Fibroblast of pulmonary artery (primary cell): ENCODE measurements around the gene EMP1.

Experiments used
- DNase-seq: peaks from one replicate; pipeline ENCODE4 v3.0.0-alpha.2; 2010; ENCODE audit warnings: low read depth
- H3K4me3 ChIP-seq: replicated peaks from 2 replicates; pipeline ENCODE4 v1.5.1; 2011; ENCODE audit warnings: low read depth, mild to moderate bottlenecking, control low read depth, low read length, moderate library complexity
- TF ChIP-seq, protein P1 (sequence below): IDR thresholded peaks from 2 replicates; pipeline ENCODE4 v1.5.1; 2011; ENCODE audit warnings: mild to moderate bottlenecking, control low read depth, low read length, inconsistent platforms; ENCODE audit errors: missing control alignments

The EMP1 gene

DNA sequence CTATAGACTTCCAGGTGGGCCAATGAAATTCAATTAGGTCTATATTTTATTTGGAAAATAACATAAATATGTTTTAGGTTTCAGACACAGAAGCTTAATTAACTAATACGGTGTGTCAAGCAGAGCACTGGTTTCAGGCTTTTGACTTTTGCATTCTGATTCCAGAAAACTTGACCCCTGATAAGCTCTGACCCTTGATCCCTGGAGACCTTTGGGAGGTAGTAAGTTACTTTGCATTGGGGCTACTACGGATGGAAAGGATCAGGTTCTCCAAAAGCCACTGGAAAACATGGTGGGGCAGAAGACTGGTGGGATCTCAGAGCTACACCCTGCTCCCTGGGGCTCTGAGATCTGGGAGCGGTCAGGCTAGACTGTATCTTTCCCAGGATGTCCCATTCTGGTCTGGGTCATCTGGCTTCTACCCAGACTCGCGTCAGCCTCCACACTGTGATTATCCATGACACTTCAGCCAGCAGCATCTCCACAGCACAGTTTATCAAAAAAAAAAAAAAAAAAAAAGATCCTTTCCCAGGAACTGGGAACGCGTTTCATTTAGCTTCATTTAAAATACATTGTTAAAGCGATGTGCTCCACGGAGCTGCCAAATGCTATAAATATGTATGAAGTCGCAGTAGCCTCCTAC lies 17.8 kb upstream of the EMP1 start:
- DNase-seq, result no peak
- no peak overlapping the region for H3K4me3 ChIP-seq
- TF ChIP-seq, protein P1, sequence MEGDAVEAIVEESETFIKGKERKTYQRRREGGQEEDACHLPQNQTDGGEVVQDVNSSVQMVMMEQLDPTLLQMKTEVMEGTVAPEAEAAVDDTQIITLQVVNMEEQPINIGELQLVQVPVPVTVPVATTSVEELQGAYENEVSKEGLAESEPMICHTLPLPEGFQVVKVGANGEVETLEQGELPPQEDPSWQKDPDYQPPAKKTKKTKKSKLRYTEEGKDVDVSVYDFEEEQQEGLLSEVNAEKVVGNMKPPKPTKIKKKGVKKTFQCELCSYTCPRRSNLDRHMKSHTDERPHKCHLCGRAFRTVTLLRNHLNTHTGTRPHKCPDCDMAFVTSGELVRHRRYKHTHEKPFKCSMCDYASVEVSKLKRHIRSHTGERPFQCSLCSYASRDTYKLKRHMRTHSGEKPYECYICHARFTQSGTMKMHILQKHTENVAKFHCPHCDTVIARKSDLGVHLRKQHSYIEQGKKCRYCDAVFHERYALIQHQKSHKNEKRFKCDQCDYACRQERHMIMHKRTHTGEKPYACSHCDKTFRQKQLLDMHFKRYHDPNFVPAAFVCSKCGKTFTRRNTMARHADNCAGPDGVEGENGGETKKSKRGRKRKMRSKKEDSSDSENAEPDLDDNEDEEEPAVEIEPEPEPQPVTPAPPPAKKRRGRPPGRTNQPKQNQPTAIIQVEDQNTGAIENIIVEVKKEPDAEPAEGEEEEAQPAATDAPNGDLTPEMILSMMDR, result no peak

DNA sequence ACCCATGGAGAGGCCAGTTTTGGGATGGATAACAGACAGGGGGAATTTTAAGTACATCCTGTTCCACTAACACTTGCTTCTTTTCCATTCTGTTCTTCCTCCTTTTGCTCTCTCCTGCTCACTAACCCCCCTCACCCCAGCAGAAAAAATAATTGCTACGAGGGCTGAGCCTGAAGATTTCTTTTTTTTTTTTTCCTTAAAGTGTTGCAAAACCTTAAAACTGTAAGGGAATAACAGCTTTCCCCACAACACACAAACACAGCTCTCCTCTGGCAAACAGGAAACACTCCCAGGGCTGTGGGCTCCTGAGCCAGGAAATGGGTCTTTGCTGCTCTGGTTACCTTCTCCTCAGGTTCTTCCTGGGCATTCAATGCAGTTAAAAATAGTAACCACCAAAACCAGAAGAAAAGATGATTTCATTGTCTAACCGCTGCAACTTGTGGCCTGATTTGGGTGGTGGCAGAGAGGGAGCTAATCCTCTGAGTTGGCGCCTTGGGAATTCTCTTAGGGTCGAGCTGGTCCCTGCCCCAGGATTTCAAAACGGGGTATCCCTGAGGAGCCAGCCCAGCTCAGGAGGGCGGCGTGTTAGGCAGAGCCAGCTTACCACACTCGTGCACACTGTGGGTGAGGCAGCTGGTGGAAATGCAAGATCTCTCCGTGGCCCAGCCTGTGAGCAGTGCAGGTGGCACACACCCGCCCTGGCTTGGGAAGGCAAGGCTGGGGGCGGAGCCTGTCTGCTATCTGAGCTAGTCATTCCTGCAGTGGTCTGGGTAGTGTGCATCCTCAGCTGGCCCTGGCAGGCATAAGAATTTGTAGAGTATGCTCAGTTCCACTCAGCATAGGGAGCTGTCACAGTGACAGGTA lies 17.1 kb upstream of the EMP1 start:
- TF ChIP-seq, protein P1, result no peak
- H3K4me3 ChIP-seq, result no peak overlapping the region
- DNase-seq, result peak; percentile 50

DNA sequence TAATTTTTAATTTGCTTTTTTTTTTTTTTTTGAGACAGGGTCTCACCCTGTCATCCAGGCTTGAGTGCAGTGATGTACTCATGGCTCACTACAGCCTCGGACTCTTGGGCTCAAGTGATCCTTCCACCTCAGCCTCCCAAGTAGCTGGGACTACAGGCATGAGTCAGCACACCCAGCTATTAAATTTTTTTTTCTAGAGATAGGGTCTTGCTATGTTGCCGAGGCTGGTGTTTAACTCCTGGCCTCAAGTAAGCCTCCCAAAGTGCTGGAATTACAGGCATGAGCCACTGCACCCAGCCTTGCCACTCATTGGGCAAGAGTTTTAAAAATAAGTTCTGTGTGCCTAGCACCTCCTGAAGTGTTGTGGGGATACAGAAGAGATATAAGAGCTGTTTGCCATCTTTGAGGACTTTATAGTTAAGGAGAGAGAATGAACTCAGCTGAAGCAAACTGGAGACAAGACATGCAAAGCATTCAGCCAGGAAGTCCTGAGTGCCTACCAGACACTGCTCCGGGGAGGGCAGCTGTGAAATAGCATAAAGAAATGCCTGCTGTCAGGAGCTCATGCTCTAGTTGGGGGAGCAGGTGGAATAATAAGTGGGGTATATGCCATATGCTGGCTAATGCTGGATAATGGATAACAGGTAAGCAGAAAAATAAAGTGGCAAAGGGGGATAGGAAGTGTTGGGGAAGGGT lies 15.0 kb upstream of the EMP1 start:
- DNase-seq, result no peak

DNA sequence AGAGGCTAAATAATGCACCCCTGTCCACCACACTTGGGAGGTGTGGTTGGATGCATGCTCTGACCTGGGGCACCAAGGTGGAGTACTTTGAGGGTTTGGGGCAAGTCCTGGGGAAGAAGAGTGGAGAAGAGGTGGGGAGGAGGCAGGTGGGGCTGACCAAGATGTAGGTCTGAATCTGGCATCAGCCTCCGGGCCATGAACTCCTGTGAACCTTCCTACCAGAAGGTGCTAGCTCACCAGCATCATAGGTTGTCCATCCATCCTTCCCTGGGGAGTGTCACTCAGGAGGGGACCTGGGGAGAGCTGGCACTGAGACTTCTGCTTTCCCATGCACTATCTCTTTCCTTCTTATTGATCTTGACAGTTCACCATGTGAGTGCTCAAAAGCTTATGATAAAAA lies 13.6 kb upstream of the EMP1 start:
- no peak overlapping the region for H3K4me3 ChIP-seq
- TF ChIP-seq, protein P1, result no peak
- DNase-seq, result no peak

More for the DNA sequence above, 15.0 kb upstream of the EMP1 start:
- TF ChIP-seq, protein P1, result no peak
- H3K4me3 ChIP-seq, result no peak overlapping the region

DNA sequence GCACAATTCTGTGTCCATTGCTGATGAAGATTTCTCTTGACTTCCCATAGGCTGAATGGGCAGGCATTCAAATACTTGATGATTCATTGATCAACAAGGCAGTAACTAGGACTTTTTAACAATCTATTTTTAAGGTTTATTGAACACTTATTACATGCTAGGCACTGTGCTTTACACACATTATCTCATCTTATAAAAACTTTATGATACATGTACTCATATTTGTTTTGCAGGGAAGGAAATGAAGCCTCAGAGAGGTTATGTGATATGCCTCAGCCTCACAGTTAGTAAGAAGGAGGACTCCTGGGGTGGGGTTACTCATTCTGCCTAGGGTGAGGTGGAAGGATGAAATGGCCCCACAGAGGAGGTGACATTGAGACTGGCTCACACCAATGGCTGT lies 12.9 kb upstream of the EMP1 start:
- TF ChIP-seq, protein P1, result no peak
- no peak for DNase-seq
- H3K4me3 ChIP-seq, result no peak overlapping the region

DNA sequence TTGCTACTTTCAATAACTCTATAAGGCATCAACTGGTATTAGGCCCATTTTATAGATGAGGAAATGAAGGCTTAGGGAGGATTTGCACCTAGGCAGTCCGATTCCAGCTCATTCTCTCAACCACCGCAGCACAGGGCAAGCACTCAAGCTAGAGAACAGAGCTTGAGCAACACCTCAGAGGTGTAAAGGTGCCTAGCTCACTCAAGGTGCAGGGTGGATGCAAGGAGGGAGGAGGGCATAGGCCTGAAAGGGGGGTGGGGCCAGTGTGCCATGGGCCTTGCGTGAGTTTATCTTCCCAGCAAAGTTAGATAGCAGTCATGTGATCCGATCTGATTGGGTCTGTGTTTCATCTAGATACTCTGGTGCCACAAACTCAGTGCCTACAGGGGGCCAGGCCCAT lies 10.2 kb upstream of the EMP1 start:
- no peak for DNase-seq
- TF ChIP-seq, protein P1, result no peak
- no peak overlapping the region for H3K4me3 ChIP-seq
